HG03432 (cell line): ENCODE measurements around the gene IGF2BP2.
"Not testable (repeated sequence)": the region's sequence is repeated elsewhere in the genome, so short reads cannot be mapped to it uniquely, and the experiment has no call there.

Experiments
- ATAC-seq: cut with Tn5 transposase; IDR thresholded peaks from one replicate; pipeline ENCODE4 v1.9.1; 2021; ENCODE audit warnings: mild to moderate bottlenecking, moderate library complexity; ENCODE audit not compliant: unreplicated experiment

IGF2BP2 gene

GRCh38 chr3:185647134-185647879 lies 177.5 kb downstream of the IGF2BP2 start:
- ATAC-seq, result no peak

- no peak for ATAC-seq
Observed at GRCh38 chr3:185646382-185647133, 178.3 kb downstream of the IGF2BP2 start.

DNA sequence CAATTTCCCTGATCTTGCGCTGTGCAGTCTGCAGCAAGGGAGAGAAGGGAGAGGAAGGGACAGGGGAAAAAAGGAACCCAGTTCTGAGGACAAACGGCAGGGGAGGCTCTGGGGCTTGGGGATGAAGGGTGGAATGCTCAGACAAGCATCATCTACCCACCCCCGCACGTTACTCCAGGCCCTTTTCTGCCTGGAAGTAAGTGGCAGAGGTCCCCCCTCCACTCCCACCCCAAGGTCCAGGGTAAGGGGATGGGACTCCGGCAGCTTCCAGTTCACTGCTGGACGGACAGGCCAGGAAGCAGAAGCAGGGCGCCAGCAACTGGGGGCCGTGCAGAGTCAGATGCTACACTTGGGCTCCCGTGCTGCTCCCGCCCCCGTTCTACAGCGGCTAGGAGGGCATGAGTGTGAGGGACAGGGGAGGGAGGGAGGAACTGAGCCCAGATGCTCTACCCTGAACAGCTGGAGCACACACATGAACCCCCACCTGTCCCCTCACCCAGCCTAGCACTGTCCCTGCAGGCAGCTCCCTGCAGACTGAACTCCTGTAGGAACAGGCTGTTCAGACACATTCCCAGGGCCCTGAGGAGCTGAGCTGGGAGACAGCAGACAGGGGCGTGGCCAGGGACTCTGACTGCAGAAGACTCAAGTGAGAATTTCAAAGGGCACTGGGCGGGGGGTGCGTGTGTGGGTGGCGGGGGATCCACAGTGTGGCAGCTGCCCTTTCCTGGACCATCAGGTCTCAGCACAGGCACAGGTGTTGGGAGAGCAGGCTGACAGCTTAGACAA lies 179.1 kb downstream of the IGF2BP2 start:
- ATAC-seq, result no peak

GRCh38 chr3:185645191-185645590 lies 179.7 kb downstream of the IGF2BP2 start:
- ATAC-seq, result not testable (repeated sequence)

GRCh38 chr3:185640308-185640707 lies 184.5 kb downstream of the IGF2BP2 start:
- no peak for ATAC-seq

- ATAC-seq, result no peak
Observed at GRCh38 chr3:185639632-185640206, 185.1 kb downstream of the IGF2BP2 start.

DNA sequence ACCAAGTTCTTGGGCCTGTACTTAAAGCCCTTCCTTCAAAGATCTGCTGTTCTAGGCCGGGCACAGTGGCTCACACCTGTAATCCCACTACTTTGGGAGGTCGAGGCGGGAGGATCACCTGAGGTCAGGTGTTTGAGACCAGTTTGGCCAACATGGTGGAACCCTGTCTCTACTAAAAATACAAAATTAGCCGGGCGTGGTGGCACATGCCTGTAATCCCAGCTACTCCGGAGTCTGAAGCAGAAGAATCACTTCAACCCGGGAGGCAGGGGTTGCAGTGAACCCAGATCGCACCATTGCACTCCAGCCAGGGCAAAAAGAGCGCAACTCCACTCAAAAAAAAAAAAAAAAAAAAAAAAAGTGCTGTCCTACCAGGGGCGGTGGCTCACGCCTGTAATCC lies 186.2 kb downstream of the IGF2BP2 start:
- ATAC-seq, result not testable (repeated sequence)

- no peak for ATAC-seq
Observed at GRCh38 chr3:185637388-185637787, 187.5 kb downstream of the IGF2BP2 start.

GRCh38 chr3:185632996-185633395 lies 191.8 kb downstream of the IGF2BP2 start:
- ATAC-seq, result no peak

DNA sequence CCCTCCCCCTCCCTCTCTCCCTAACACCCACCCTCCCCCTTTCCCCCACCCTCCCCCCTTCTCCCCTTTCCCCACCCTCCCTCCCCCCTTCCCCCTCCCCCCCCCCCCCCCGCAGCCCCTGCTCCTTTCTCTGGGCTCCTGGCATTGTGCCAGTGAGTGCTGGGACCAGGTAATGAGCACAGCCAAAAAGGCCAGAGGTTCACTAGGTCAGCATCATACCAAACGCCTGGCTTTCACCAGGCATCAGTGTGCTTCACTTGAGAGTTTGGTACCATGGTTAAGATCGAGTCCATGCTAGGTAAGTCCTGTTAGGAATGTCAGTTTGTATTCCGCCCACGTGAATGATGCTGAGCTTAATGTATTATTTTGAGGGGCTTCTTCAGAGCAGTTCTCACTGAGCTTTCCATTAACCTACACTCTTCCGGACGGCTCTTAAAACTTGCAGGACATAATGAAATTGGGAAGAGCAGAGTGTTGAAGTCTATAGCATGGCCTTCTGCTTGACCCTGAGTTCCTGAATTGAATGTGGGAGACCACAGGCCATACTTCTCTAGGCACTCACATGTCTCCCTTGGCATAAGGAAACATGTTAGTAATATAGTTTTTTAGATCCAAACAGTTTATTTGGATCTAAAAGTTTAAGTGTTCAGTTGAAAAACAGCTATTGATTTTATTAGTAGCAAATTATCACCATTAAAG lies 193.2 kb downstream of the IGF2BP2 start:
- ATAC-seq, result no peak

DNA sequence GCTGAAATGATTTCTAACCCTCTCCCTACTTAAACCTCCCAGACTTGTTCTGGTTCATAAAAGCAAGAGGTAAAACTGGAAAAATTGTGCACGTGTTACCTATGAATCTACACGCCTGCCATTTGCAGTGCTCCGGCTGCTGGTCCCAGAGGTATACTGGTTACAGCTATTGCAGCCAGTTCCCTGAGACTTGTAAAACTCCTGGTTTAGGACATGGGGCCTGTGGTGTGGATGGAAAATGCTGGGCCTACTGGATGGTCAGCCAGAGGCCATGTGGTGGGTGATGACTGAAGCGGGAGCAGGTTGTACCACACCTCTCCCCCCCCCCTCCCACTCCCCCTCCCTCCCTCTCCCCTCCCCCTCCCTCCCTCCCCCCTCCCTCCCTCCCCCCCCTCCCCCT lies 193.7 kb downstream of the IGF2BP2 start:
- no peak for ATAC-seq

- ATAC-seq, result no peak
Observed at GRCh38 chr3:185630182-185630622, 194.6 kb downstream of the IGF2BP2 start.

- ATAC-seq, result no peak
Observed at GRCh38 chr3:185629554-185630181, 195.2 kb downstream of the IGF2BP2 start.

DNA sequence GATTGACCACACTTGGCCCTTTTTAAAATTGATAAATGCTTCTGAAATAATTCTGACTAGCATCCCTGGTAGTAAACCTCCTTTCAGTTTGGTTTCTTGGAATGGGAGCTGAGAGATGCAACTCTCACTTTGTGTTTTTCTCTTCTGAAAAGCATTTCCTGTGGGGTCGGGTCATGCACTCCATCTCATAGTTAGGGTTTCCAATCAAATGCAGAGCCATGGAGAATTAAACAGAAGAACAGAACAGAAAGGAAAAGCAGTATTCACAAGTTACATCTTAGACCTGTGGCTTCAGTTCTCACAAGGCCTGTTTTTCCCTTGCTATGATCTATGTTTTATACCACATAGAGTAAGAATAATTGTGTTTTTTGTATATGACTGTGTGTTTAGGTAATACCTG lies 199.1 kb downstream of the IGF2BP2 start:
- no peak for ATAC-seq

- ATAC-seq, result no peak
Observed at GRCh38 chr3:185623939-185624665, 200.7 kb downstream of the IGF2BP2 start.

- ATAC-seq, result no peak
Observed at GRCh38 chr3:185613016-185613415, 211.8 kb downstream of the IGF2BP2 start.

DNA sequence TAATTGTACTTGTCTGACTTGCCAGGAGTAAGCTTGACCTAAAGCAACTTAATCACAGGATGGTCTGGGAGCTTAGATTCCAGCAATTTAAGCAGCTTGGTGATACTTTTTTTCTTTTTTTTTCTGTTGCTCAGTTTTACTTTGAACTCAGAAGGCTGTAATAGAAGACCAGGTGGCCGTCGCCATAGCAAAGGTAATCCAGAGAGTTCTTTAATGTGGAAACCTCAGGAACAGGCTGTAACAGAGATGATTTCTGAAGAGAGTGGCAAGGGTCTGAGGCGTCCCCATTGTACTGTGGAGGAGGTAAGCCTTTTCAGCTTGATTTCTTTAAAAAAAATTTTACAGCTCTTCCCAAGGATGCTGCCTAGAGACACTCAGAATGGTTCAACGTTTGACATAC lies 218.6 kb downstream of the IGF2BP2 start:
- ATAC-seq, result no peak

GRCh38 chr3:185605566-185605965 lies 219.3 kb downstream of the IGF2BP2 start:
- ATAC-seq, result no peak

DNA sequence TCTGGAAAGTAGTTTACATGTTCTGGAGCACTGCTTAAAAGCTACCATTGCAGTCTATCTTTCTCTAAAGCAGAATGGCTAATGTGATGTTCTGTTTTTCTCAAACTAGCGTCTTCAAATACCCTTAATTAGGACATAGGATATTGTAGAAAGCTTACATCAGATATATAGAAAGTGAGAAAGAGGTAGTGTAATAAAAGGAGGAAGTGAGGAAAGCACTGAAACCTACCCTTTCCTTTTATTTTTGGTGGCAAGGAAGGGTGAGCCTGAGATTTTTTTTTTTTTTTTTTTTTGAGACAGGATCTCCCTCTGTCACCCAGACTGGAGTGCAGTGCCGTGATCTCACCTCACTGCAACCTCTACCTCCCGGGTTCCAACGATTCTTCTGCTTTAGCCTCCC lies 229.3 kb downstream of the IGF2BP2 start:
- ATAC-seq, result no peak
